Erythroblast (primary cell): Measurements from ENCODE around the gene NUP210.

Experiments
- DNase-seq, 2 experiments: peaks; one replicate each; lab custom pipeline; 2025; lab: John Stamatoyannopoulos, UW
- GATA1 ChIP-seq: IDR thresholded peaks from 2 replicates; pipeline ENCODE4 v1.6.1; 2011; ENCODE audit warnings: low read depth, mild to moderate bottlenecking, control low read depth, low read length, moderate library complexity
- POLR2A ChIP-seq: IDR thresholded peaks from 2 replicates; pipeline ENCODE4 v1.6.1; 2011; ENCODE audit warnings: mild to moderate bottlenecking, low read length

NUP210 gene

DNA sequence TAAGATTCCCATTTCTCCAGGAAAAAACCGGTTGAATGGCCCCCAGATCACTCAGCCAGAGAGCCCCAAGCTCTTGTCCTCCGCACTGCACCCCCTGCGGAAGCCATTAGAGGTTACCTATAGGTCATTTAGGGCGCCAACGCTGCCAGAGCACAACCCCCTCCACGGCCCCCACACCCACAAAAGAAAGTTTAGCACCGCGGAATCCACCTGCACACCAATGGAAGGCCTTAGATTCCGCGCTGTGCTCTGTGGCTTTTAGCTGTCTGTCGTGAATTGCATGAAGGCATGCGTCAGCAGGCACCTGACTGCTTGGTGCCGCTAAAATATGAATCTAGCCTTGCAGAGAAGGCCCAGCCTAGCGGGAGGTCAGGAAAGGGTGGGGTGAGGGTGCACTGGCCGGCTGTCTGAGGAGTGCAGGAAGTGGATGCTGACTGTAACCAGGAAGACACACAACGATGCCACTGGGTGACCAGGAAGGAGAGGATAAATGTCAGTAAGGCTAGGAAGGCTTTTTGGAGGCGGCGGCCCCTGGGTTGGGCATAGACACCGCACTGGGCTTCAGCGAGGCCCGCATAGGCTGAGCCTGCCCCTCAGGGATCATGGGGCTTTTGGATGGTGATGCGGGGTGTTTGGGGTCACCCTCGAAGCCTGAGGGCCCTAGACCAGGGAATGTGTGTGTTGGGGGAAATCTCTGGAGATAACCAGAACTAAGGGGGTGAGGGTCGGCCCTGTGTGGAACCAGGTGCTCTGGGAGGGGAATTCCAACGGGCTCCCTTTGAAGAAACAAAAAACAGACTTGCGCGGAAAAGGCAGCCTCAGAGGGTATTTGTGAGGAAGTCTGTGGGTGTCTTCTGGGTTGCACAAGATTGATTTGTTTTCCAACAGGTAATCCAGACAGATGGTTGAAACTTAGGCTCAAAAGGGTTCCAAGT lies 976 bp upstream of the NUP210 start:
- TF ChIP-seq GATA1 (no peak), POLR2A (no peak)
- peak; percentile 43 to 50 for DNase-seq

DNA sequence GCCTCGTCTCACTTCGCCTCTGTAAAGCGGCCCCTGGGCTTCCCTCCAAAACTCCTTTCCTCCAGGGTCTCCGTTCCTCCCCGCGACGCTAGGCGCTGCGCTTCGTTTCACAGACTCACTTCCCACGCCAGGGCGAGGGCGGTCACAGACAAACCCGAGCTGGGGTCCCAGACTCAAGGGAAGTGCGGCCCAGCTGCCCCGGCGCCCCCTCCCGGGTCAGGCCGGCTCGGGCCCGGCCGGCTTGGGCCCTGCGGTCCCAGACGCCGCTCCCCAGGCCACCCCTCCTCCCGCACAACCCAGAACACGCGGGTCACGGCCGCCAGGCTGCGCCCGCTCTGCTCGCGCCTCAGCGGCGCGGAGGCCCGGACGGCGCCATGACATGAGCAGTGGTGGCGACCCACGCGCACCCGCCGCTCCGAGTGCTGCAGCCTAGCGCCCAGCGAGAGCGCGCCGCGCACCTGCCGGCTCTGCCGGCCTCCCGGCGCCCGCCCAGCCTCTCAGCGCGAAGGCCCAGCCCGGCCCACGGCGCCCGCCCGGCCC lies 547 bp downstream of the NUP210 start:
- TF ChIP-seq POLR2A (no peak), GATA1 (no peak)

DNA sequence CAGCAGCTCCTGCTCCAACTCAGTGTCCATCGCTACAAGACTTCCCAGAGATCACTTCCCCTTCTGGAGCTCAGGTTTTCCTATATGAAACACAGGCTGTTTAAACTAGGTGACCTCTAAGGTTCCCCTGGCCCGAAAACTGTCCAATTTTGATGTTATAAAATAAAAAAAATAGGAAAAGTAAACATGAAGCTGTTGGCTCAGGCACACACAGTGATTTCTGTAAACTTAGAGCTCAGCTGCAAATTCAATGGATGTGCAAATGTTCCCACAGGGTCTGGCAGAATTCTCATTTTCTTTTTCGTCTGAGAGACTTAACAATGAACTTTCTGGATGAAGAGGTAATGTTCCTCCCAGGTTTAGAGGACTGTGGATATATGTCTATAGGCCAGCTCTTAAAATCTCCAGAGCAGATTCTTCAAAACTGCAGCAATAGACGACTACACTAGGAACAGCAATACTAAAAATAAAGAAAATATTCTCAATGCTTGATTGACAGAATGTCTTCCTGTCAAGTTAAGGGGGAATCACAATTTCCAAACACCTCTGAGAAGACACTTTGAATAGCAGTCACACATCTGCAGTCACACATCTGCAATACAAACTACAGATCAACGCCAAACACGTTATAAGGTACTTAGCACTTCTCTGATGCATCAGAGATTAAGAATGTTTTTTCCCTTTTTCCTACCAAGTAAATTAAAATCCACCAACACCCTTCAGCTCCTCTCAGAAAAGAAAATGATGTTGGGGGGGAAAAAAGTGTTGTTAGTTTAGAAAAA lies 2.8 kb downstream of the NUP210 start:
- TF ChIP-seq GATA1 (no peak), POLR2A (no peak)
- no peak for DNase-seq

More for the DNA sequence above, 547 bp downstream of the NUP210 start:
- peak; percentile 75 to 80 for DNase-seq

DNA sequence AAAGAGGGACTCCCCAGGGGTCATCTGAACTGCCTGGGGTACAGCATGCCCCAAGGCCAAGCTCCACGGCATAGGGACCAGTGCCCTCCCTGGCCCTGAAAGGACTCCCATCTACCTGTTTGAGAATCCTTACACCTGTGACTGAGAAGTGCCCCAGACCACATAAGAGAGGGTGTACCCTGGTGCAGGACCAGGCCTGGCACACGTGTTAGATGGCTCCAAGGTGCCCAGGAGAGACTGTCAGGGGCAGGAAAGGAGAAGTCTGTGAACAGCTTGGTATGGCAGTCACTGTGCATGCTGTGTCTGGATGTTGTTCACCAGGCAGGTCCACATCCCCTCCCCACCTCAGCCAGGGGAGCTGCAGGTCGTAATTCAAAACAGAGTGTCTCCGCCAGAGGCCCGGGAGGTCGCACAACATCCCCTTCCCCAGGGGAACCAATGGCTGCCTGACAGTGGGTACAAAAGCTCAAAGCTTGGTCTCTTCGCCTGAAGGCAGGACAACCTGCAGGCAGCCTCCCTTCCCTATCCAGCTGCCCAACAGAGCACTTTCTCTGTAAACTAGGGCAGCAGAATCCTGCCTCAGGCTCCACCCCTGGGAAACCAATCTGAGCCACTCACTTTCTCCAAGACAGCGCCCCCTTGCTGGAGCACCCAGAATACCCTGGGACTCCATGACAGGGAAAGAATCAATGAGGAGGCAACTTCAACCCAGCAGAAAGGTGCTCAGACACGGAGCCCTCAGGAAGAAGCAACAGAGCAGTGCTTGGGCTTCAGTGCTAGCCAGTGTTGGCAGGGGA lies 3.9 kb downstream of the NUP210 start:
- DNase-seq = peak; percentile 24 to 27
- no peak for TF ChIP-seq GATA1
- no peak for TF ChIP-seq POLR2A

DNA sequence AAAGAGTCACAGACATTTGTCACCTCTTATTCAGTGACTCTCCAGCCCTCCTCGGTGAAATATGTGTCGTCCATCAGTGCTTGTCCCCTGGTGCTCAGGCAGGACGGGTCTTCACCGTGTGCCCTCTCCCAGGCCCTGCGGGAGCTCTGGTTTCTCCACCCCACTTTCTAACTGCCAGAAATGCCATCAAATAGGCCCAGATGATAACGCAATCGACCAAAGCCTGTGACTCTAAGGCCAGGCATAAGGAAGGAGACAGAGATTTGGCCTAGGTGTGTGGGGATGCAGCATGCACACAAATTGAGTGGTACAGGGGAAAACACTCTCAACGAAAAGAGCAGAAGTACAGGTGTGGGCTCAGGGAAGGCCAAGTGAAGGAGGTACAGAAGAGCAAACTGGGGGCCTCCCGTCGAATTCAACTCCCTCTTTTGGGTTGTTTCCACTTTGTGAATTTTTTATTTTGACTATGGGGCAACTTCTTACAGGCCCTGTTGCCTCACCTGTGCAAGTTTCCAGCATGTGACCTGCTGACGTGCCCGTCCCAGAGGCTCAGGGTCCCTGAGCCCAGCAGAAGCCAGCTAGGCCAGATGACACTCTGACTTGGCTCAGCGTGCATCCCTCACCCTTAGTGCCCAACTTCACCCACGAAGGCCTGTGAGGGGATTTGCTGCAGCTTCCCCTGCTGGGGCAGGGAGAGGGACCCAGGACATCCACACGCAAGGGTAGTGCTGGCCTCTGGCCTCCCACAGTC lies 4.7 kb downstream of the NUP210 start:
- TF ChIP-seq POLR2A (no peak), GATA1 (no peak)
- DNase-seq = no peak

DNA sequence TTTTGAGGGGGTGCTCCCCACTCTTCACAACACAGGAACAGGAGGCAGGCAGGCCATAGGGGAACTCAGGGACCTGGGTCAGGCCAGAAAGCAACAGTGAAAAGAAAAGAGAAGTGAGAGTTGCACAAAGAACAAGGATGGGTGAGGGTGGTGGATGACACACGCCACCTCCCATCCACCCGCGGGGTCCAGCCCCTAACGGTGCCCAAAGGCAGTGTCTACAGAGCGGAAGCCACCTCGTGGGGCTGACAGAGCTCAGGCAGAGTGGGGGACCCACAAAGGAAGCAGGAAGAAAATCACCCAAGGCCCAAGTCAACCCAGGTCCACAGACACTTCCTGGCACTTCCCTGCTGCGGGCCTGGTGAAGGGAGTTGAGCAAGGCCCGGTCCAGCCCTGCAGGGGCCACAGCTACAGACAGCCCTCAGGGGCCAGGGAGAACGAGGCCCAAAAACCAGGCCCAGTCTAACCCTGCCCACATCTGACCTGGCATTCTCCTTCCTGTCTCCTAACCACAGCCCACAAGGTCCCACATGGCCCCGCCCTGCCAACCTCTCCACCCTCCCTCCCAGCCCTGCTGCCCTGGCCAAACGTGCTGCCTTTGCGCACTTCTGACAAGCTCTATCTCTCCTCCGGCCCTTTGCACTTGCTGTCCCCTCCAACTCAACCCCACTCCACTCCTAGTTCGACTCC lies 5.9 kb downstream of the NUP210 start:
- DNase-seq = peak; percentile 58 to 76
- TF ChIP-seq POLR2A = peak; percentile 67
- no peak for TF ChIP-seq GATA1

DNA sequence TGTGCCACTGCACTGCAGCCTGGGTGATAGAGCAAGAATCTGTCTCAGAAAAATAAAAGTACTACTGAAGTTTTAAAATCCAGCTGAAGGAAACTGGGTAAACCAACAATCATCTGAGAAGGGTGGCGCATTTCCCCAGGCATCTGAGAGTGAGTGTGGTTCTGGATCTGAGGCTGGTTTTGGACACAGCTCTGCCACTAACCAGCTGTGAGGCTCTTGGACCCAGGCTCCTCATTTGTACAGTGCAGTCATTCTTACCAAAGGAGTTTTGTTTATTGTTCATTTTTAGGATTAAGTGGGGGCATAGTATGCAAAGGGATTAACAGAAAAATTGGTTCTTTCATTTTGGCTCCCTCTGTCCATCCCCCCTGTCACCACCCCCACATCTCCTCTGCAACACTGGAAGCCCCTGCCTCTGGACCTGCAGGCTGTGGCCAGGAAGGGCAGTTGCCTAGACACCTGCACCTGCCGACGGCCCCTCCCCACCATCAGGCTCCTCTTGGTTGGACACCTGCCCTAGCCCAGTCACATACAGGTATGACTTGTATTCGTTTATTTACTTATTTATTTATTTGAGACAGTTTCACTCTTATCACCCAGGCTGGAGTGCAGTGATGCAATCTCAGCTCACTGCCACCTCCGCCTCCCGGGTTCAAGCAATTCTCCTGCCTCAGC lies 8.8 kb downstream of the NUP210 start:
- TF ChIP-seq POLR2A (no peak), GATA1 (no peak)
- DNase-seq = no peak

DNA sequence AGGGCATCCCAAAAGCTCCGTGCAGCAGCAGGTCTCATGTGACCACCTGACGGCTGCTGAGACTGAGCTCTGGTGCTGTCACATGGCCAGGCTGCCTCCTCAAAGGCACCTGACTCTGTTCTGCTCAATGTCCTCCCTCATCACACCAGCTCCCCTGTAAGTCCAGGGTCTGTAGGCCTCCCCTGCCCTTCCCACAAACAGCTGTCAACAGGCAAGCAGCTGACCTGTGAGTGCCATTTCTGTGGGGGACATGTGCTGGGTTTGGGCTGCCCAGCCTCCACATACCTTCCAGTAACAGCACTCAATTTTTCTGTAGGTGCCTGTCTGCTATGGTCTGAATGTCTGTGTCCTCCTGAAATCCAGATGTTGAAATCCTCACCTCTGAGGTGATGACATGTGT lies 11.2 kb downstream of the NUP210 start:
- no peak for TF ChIP-seq POLR2A
- TF ChIP-seq GATA1 = no peak
- no peak for DNase-seq

DNA sequence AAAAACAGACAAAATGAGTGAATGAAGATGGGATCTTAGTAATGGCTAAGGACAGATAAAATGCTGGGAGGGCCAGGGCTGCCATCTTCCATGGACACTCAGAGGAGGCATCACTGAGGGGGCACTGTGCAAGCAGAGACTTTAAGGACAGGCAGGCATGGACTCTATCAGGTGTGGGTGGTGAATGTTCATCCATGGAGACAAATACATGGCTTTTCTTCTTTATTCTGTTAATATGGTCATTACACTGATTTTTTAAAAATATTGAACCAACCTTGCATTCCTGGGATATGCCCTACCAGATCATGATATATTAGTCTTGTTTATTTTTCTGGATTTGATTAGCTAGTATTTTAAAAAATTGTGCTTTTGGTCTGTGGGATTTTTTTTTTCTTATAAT lies 12.2 kb downstream of the NUP210 start:
- TF ChIP-seq GATA1 (no peak), POLR2A (no peak)
- peak; percentile 30 to 33 for DNase-seq

DNA sequence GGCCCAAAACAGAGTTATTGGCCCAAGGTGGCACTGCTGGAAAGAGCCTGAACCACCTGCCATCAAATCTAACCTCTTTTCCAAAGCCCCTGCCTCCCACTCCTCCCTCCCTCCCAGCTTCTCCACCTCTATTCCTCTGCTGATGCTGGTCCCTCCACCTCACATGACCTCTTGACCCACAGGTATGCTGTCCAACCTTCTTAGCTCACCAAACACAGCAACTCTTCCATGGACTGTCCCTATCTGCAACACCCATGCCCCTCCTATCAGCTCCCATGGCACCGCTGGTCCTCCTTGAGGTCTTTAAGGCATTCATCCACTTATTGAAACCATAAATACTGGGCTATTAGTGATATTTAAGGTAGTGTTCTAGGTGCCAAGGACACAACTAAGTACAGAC lies 12.6 kb downstream of the NUP210 start:
- DNase-seq = no peak
- no peak for TF ChIP-seq POLR2A
- no peak for TF ChIP-seq GATA1

DNA sequence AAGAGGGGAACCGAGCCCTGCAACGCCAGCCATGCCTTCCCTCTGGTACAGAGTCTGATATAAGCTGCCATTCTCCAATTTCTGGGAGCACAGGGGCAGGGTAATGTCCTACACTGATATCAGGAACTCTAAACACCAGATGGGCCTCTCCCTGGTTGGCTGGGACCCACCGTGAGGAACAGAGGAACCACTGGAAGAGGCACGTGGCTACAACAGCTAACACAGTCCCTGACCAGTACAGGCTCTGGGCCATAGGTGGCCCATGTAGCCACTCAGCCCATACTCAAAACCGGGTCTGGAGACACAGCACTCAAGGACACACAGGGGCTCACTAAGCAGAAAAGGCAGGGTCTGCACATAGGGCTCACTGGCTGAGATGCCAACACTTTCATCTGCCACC lies 13.9 kb downstream of the NUP210 start:
- TF ChIP-seq POLR2A = no peak
- no peak for TF ChIP-seq GATA1
- DNase-seq = peak in 1 of 2 experiments; percentile 38
